ENCODE results near the gene SENP2. TPM values are rescaled to one million over a fixed set of nuclear protein-coding genes. Genes with fewer than 3 reads are reported as not detected.

Gene SENP2
- total and polyA plus RNA-seq, 9 of the 15 experiments (the other 6 are each of a cell fraction or from before 2014, with no cell fraction given) = 11.8 to 67.1 (median 41.1) TPM

- H4K20me1 ChIP-seq (replicated peaks; ENCODE audit: control insufficient read depth, insufficient read depth, low read length) = 0 out of 2 replicates have a peak, but pooled peaks cover 4% of the 10 kb centered on the region
- ATAC-seq = no peak
- H3K27ac ChIP-seq (ENCODE audit: extremely low read depth, low read depth, low read length) = no peak overlapping the region
- CTCF ChIA-PET (ENCODE audit: low intra/inter-chr PET ratio) = no interaction called here
- intact Hi-C loops (cut with micrococcal nuclease) = no loop called here
- H3K9me3 ChIP-seq (replicated peaks; ENCODE audit: control insufficient read depth, insufficient read depth, low read depth, low read length) = peaks cover under 1% of the 10 kb centered on the region; the same call in 1 of the 2 replicates
- H2AFZ ChIP-seq (ENCODE audit: low read depth, low read length) = no peak overlapping the region
- no peak overlapping the region for H3K4me3 ChIP-seq
- H3K9me1 ChIP-seq (ENCODE audit: control insufficient read depth, insufficient read depth, low read length) = peaks cover 4% of the 10 kb centered on the region
- DNase-seq (ENCODE audit: extremely low read depth in 1 of 4, low spot score in 3 of 4) = no peak
- in situ Hi-C loops (cut with MboI) = no loop called here
- POLR2A ChIA-PET = interaction anchor here (0.7 to 3.1 kb wide), 3 partner anchors 13 to 254 kb away, joined by 3 to 24 read pairs (median 4); no protein-coding TSS in a partner anchor
- 86% methylated on average over 1 of the region's 1 CpG for WGBS (ENCODE audit: insufficient coverage, low coverage, missing lambda C conversion rate)
- no peaks in the 10 kb centered on the region for H3K79me2 ChIP-seq (ENCODE audit: control insufficient read depth, insufficient read depth, low read length)
- no peaks in the 10 kb centered on the region for H3K27me3 ChIP-seq (ENCODE audit: control insufficient read depth in 2 of 2, insufficient read depth in 2 of 2, low read length in 2 of 2)
- FAIRE-seq = no peak
- H3K9ac ChIP-seq (ENCODE audit: insufficient read depth in 1 of 2, low read depth in 2 of 2, low read length in 2 of 2) = no peak overlapping the region
- BruUV-seq (replicated peaks) = no TSS peak
- H3K4me1 ChIP-seq (replicated peaks in 1 of 2; ENCODE audit: control insufficient read depth in 2 of 2, insufficient read depth in 2 of 2, low read length in 2 of 2) = peaks cover 2 to 7% of the 10 kb centered on the region in 2 experiments; a peak in 4 of 5 replicates
- H3K4me2 ChIP-seq (ENCODE audit: insufficient read depth, low read length) = no peak overlapping the region
- peaks cover 49% of the 10 kb centered on the region for H3K36me3 ChIP-seq (ENCODE audit: control insufficient read depth, insufficient read depth, low read length)
- TF ChIP-seq CTBP1 (IDR thresholded peaks at IDR 0.05; ENCODE audit: borderline replicate concordance) = no peak
- TF ChIP-seq ZNF165 (CRISPR knock-in tag; IDR thresholded peaks at IDR 0.05; ENCODE audit: borderline replicate concordance) = no peak
- no peak for TF ChIP-seq THRB (CRISPR knock-in tag; conservative IDR thresholded peaks at IDR 0.05)
- no peak for TF ChIP-seq CREB3 (tag; conservative IDR thresholded peaks at IDR 0.05; ENCODE audit: low read depth)
- TF ChIP-seq POLR3G (IDR thresholded peaks at IDR 0.05; ENCODE audit: extremely low read depth, insufficient read length, insufficient replicate concordance) = no peak
- TF ChIP-seq ZFPM2 (CRISPR knock-in tag; IDR thresholded peaks at IDR 0.05) = no peak
- no peak for TF ChIP-seq PRPF4 (IDR thresholded peaks at IDR 0.05; ENCODE audit: insufficient read depth, low read depth, low read length, poor library complexity, severe bottlenecking)
- TF ChIP-seq XRCC5 (IDR thresholded peaks at IDR 0.05; ENCODE audit: low read depth, low read length) = no peak
- TF ChIP-seq TRIM25 (IDR thresholded peaks at IDR 0.05; ENCODE audit: borderline replicate concordance) = no peak
- no peak for TF ChIP-seq GABPB1 (CRISPR knock-in tag; IDR thresholded peaks at IDR 0.05)
- no peak for TF ChIP-seq MNT (conservative IDR thresholded peaks at IDR 0.05)
- TF ChIP-seq SP1 (CRISPR knock-in tag; IDR thresholded peaks at IDR 0.05) = no peak
Measured at GRCh38 chr3:185658943-185659342, 72.8 kb downstream of the SENP2 start.
